HUES64 (cell line): ENCODE data around the gene UNC45A. TPM values are rescaled to one million over a fixed set of nuclear protein-coding genes. Genes with fewer than 3 reads are reported as not detected.

ENCODE experiments used
- H3K27ac ChIP-seq: 2 replicates; pipeline ENCODE4 v1.7.0; 2013; ENCODE audit warnings: low read depth, low read length, inconsistent platforms
- H3K27me3 ChIP-seq: 2 replicates; pipeline ENCODE4 v1.6.1; 2013; ENCODE audit warnings: mild to moderate bottlenecking, low read length; ENCODE audit not compliant: insufficient read depth
- H3K36me3 ChIP-seq: 2 replicates; pipeline ENCODE4 v1.6.1; 2013; ENCODE audit warnings: mild to moderate bottlenecking, low read length; ENCODE audit not compliant: insufficient read depth
- H3K4me1 ChIP-seq: 2 replicates; pipeline ENCODE4 v1.6.1; 2013; ENCODE audit warnings: mild to moderate bottlenecking, low read length, moderate library complexity; ENCODE audit not compliant: insufficient read depth
- H3K4me3 ChIP-seq: 2 replicates; pipeline ENCODE4 v1.5.1; 2013; ENCODE audit warnings: mild to moderate bottlenecking, low read length, moderate library complexity
- H3K9ac ChIP-seq: 2 replicates; pipeline ENCODE4 v1.6.1; 2013; ENCODE audit warnings: mild to moderate bottlenecking, low read depth, low read length
- H3K9me3 ChIP-seq: 2 replicates; pipeline ENCODE4 v1.6.1; 2013; ENCODE audit warnings: low read depth, low read length; ENCODE audit not compliant: insufficient read depth
- WGBS: fragments of 150-250, 120-280 bp; methylation state at CpG from one replicate; pipeline ENCODE4 v1.1.7; 2013; ENCODE audit warnings: missing lambda C conversion rate; 5-methylcytosine and 5-hydroxymethylcytosine counted together
- polyA plus RNA-seq, 2 experiments: library from polyadenylated mRNA; stranded (reverse); fragments of 50-300 nt; gene quantifications; one replicate each; pipeline ENCODE4 v1.2.3, GENCODE V29; 2013

UNC45A gene
- polyA plus RNA-seq (2013, experiment 1 of 2): 40.4 TPM
- polyA plus RNA-seq (2013, experiment 2 of 2): 43.2 TPM

GRCh38 chr15:90934949-90935751 is at the start of gene UNC45A:
UNC45A (plus strand) TSS chr15:90935285; CDS start chr15:90935325, 40 bp downstream.
- Histone ChIP-seq H3K9me3 (no peaks in the 10 kb centered on the region), H3K27ac (no peak within 1 kb of the TSS), H3K36me3 (peaks cover 33% of the 10 kb centered on the region), H3K9ac (peak within 1 kb of the TSS; percentile 66), H3K4me3 (peak within 1 kb of the TSS; percentile 78), H3K4me1 (no peaks in the 10 kb centered on the region; the same call in 1 of the 2 replicates), H3K27me3 (peaks cover 15% of the 10 kb centered on the region)
- under 1% methylated on average over 65 of the region's 65 CpGs for WGBS

GRCh38 chr15:90885432-90886290 is 49.4 kb upstream of the UNC45A start:
- Histone ChIP-seq H3K36me3 (0 out of 2 replicates have a peak, but pooled peaks cover 1% of the 10 kb centered on the region), H3K4me3 (no peak overlapping the region), H3K4me1 (peaks cover 8% of the 10 kb centered on the region), H3K27ac (no peak overlapping the region), H3K9me3 (no peaks in the 10 kb centered on the region), H3K9ac (no peak overlapping the region), H3K27me3 (no peaks in the 10 kb centered on the region)
- WGBS: 74% methylated on average over 23 of the region's 23 CpGs

- H3K27me3 ChIP-seq: no peaks in the 10 kb centered on the region
- no peaks in the 10 kb centered on the region for H3K36me3 ChIP-seq
- H3K4me1 ChIP-seq: peaks cover 8% of the 10 kb centered on the region
- H3K9ac ChIP-seq: no peak overlapping the region
- H3K4me3 ChIP-seq: no peak overlapping the region
- 84% methylated on average over 4 of the region's 5 CpGs for WGBS
- H3K27ac ChIP-seq: no peak overlapping the region
- H3K9me3 ChIP-seq: no peaks in the 10 kb centered on the region
Observed at GRCh38 chr15:90886291-90886614, 48.8 kb upstream of the UNC45A start.

GRCh38 chr15:90887037-90887481 is 48.0 kb upstream of the UNC45A start:
- Histone ChIP-seq H3K27ac (no peak overlapping the region), H3K4me1 (peaks cover 8% of the 10 kb centered on the region)

DNA sequence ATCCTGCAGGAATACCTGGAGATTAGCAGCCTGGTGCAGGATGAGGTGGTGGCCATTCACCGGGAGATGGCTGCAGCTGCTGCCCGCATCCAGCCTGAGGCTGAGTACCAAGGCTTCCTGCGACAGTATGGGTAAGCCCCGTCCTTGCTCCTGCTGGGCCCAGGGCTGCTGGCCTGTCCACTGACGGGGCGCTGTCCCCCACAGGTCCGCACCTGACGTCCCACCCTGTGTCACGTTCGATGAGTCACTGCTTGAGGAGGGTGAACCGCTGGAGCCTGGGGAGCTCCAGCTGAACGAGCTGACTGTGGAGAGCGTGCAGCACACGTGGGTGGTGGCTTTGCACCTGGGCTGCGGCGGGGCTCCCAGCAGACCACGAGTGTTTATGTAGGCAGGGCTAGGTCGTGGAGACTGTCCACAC is 45.8 kb upstream of the UNC45A start:
- Histone ChIP-seq H3K9me3 (no peaks in the 10 kb centered on the region), H3K36me3 (peaks cover 14% of the 10 kb centered on the region; the same call in 1 of the 2 replicates), H3K4me3 (no peak overlapping the region), H3K9ac (no peak overlapping the region), H3K27me3 (no peaks in the 10 kb centered on the region), H3K4me1 (peaks cover 5% of the 10 kb centered on the region), H3K27ac (no peak overlapping the region)
- WGBS: 93% methylated on average over 18 of the region's 18 CpGs

More at GRCh38 chr15:90887037-90887481, 48.0 kb upstream of the UNC45A start:
- no peak overlapping the region for H3K4me3 ChIP-seq
- 94% methylated on average over 13 of the region's 13 CpGs for WGBS
- H3K36me3 ChIP-seq: no peaks in the 10 kb centered on the region
- H3K27me3 ChIP-seq: no peaks in the 10 kb centered on the region
- no peaks in the 10 kb centered on the region for H3K9me3 ChIP-seq
- no peak overlapping the region for H3K9ac ChIP-seq

DNA sequence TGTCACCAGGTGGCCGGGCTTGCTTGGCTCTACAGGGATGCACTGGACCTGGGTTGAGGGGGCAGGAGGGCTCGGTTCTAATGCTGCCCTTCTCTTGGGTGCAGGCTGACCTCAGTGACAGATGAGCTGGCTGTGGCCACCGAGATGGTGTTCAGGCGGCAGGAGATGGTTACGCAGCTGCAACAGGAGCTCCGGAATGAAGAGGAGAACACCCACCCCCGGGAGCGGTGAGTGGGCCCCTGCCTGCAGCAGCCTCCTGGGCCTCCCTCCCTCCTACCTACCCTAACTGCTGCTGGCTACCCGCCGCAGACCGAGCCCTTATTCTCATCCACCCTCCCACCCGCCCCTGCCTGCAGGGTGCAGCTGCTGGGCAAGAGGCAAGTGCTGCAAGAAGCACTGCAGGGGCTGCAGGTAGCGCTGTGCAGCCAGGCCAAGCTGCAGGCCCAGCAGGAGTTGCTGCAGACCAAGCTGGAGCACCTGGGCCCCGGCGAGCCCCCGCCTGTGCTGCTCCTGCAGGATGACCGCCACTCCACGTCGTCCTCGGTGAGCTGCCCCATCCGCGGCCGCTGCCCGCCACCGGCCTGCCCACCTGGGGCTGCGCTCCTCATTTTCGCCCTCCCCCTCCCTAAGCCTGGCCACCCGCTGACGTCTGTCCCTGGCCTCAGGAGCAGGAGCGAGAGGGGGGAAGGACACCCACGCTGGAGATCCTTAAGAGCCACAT is 45.2 kb upstream of the UNC45A start:
- no peaks in the 10 kb centered on the region for H3K9me3 ChIP-seq
- no peak overlapping the region for H3K9ac ChIP-seq
- no peaks in the 10 kb centered on the region for H3K27me3 ChIP-seq
- peaks cover 14% of the 10 kb centered on the region; the same call in 1 of the 2 replicates for H3K36me3 ChIP-seq
- H3K4me1 ChIP-seq: peaks cover 5% of the 10 kb centered on the region
- no peak overlapping the region for H3K27ac ChIP-seq
- 85% methylated on average over 31 of the region's 31 CpGs for WGBS
- H3K4me3 ChIP-seq: no peak overlapping the region

DNA sequence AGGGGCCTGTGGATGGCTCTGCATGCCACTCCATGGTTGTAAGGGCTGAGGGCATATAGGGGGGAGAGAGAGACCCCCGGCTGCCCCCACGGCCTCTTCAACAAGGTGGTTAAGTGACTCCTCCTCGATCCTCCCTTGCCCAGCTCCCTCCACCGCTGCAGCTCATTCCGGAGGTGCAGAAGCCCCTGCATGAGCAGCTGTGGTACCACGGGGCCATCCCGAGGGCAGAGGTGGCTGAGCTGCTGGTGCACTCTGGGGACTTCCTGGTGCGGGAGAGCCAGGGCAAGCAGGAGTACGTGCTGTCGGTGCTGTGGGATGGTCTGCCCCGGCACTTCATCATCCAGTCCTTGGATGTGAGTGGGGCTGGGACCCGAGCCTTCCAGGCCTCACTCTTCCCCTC is 44.2 kb upstream of the UNC45A start:
- H3K4me3 ChIP-seq: no peak overlapping the region
- WGBS: 88% methylated on average over 11 of the region's 12 CpGs
- H3K9ac ChIP-seq: no peak overlapping the region
- peaks cover 14% of the 10 kb centered on the region; the same call in 1 of the 2 replicates for H3K36me3 ChIP-seq
- peaks cover under 1% of the 10 kb centered on the region for H3K4me1 ChIP-seq
- no peak overlapping the region for H3K27ac ChIP-seq
- no peaks in the 10 kb centered on the region for H3K27me3 ChIP-seq
- no peaks in the 10 kb centered on the region for H3K9me3 ChIP-seq

DNA sequence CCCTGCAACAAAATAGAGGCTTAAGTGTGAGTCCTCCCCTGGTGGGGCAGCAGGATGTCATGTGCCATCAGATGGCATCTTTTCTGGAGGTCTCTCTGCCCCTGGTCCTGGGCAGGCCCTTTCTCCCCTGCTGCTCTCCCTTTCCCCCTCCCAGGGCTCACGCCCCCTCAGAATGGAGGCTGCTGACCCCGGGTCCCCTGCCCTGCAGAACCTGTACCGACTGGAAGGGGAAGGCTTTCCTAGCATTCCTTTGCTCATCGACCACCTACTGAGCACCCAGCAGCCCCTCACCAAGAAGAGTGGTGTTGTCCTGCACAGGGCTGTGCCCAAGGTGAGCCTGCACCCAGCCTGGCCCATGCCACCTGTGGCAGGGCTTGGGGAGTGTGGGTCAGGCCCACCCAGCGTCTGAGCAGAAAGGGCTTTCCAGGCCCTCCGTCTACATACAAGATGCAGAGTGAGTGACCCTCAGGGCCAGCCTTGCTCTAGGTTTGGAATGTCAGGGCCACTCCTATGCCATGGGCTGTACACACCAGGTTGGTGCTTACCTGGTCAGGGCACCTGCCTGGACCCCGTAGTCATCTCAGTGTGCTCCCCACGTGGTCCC is 43.6 kb upstream of the UNC45A start:
- Histone ChIP-seq H3K36me3 (peaks cover 14% of the 10 kb centered on the region; the same call in 1 of the 2 replicates), H3K4me3 (no peak overlapping the region), H3K27me3 (no peaks in the 10 kb centered on the region), H3K9ac (no peak overlapping the region), H3K9me3 (no peaks in the 10 kb centered on the region), H3K4me1 (no peaks in the 10 kb centered on the region), H3K27ac (no peak overlapping the region)
- WGBS: 90% methylated on average over 8 of the region's 8 CpGs

- Histone ChIP-seq H3K27me3 (no peaks in the 10 kb centered on the region), H3K4me3 (no peak overlapping the region), H3K27ac (no peak overlapping the region), H3K9ac (no peak overlapping the region), H3K4me1 (no peaks in the 10 kb centered on the region), H3K9me3 (no peaks in the 10 kb centered on the region), H3K36me3 (peaks cover 14% of the 10 kb centered on the region; the same call in 1 of the 2 replicates)
- WGBS: 95% methylated on average over 11 of the region's 11 CpGs
Observed at GRCh38 chr15:90892023-90892422, 43.1 kb upstream of the UNC45A start.

- Histone ChIP-seq H3K4me3 (no peak overlapping the region), H3K9ac (no peak overlapping the region), H3K9me3 (no peaks in the 10 kb centered on the region), H3K36me3 (peaks cover 14% of the 10 kb centered on the region; the same call in 1 of the 2 replicates), H3K27me3 (no peaks in the 10 kb centered on the region), H3K27ac (no peak overlapping the region), H3K4me1 (no peaks in the 10 kb centered on the region)
- 96% methylated on average over 29 of the region's 29 CpGs for WGBS
Observed at GRCh38 chr15:90892498-90893174, 42.4 kb upstream of the UNC45A start.
